ENCODE data around the gene CHRDL2.
"Not testable (repeated sequence)": the region's sequence is repeated elsewhere in the genome, so short reads cannot be mapped to it uniquely, and the experiment has no call there.

Gene CHRDL2

DNA sequence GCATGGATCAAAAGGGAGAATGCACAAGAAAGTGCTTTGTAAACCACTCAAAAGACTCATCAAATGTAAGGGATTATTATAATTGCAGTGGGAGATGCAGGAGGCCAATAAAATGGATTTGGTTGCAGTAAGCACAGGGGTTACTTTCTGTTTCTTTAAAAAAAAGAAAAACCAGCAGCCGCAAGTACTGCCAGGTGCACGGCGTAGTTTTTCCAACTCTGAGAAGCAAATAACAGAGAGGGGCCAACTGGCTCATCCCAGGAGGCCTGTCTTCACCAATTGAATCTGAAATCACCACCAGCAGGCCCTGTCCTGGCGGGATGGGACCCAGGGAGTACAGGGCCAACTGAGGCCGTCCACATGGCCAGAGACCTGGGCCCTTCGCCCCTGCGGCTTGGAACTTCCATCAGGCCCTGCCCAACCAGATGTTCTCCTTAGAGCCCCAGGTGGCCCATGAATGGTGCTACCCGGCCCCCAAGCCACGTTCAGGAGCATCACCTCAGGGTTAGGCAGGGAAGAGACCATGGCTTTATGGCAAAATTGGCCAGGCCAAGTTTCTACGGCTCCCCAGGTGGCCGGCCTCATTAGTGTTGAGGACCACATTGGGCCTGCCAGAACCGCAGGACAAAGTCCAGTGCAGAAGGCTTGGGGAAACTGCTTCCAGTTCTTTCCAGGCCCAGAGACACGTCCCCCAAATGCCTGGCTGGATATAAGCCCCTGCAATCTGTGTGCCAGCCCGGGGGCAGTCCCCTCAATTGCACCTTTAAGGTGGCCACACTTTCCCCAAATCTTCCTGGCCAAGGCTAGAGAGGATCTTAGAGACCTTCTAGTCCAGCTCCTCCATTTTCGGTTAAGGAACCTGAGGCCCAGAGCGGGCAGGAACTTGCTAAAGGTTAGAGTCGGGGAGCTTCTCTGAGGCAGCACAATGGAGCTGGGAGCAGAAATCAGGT is 61.7 kb downstream of the CHRDL2 start:
- Histone ChIP-seq H3K4me3 (no peak overlapping the region), H3K9ac (ENCODE audit: insufficient read length) (no peak overlapping the region), H3K27ac (no peak overlapping the region), H3K9me3 (ENCODE audit: low read depth, low read length) (no peaks in the 10 kb centered on the region), H3K36me3 (ENCODE audit: insufficient read depth, low read length) (no peaks in the 10 kb centered on the region)
- TF ChIP-seq POLR2AphosphoS5 (IDR thresholded peaks at IDR 0.05; ENCODE audit: borderline replicate concordance, low read depth, low read length) (no peak), FOXP2 (optimal IDR thresholded peaks at IDR 0.05; ENCODE audit: control extremely low read depth, extremely low read length, insufficient read depth) (no peak), EZH2 (IDR thresholded peaks at IDR 0.05) (no peak)
- DNase-seq (ENCODE audit: low read depth, low spot score), result no peak

DNA sequence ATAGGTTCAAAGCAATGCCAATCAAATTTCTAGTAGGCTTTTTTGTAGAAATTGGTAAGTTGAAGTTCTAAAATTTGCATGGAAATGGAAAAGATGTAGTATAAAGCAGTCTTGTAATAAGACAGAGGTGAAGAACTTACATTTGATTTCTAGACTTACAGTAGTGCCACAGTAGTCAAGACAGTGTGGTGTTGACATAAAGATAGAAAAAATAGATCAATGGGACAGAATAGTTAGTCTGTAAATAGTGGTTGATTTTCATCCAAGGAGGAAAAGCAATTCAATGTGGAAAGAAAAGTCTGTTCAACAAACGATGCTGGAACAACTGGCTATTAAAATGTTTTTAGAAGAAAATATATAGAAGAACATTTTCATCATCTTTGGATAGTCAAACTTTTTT is 67.9 kb downstream of the CHRDL2 start:
- no peak overlapping the region for H3K9ac ChIP-seq (ENCODE audit: insufficient read length)
- TF ChIP-seq POLR2AphosphoS5 (IDR thresholded peaks at IDR 0.05; ENCODE audit: borderline replicate concordance, low read depth, low read length), result no peak
- TF ChIP-seq FOXP2 (optimal IDR thresholded peaks at IDR 0.05; ENCODE audit: control extremely low read depth, extremely low read length, insufficient read depth), result no peak
- no peak for TF ChIP-seq EZH2 (IDR thresholded peaks at IDR 0.05)
- H3K9me3 ChIP-seq (ENCODE audit: low read depth, low read length), result no peaks in the 10 kb centered on the region
- H3K27ac ChIP-seq, result no peak overlapping the region
- no peak overlapping the region for H3K4me3 ChIP-seq
- peaks cover 6% of the 10 kb centered on the region; the same call in 1 of the 2 replicates for H3K36me3 ChIP-seq (ENCODE audit: insufficient read depth, low read length)
- no peak for DNase-seq (ENCODE audit: low read depth, low spot score)

DNA sequence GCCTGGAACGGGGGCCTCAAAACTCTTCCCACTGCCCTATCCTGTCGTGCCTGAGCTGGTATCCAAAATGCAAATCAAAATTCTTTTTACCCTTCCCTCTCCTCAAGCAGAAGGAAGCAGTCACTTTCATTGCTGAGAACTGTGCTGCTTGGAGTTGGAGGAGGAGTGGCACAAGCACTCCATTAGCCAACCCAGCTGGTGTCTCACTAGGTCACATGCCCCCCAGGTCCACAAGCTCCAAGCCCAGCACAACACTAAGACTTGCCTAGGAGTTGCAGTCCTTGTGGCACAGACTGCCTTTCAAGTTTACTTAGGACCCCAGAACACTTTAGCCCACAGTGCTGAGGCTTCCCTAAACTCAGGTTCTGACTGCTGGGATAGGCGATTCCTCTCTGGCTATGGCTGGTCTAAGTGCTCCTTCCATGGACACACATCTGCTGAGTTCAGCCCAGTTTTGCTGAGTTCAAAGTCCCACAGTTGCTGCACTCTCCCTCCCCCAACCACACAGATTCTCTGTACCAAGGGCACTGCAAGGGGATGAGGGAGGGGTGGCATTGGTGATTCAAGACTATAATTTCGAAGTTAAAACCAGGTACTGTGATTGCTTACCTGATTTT is 68.6 kb downstream of the CHRDL2 start:
- Histone ChIP-seq H3K9ac (ENCODE audit: insufficient read length) (no peak overlapping the region), H3K9me3 (ENCODE audit: low read depth, low read length) (no peaks in the 10 kb centered on the region), H3K27ac (no peak overlapping the region), H3K4me3 (no peak overlapping the region), H3K36me3 (ENCODE audit: insufficient read depth, low read length) (peaks cover 6% of the 10 kb centered on the region; the same call in 1 of the 2 replicates)
- TF ChIP-seq POLR2AphosphoS5 (IDR thresholded peaks at IDR 0.05; ENCODE audit: borderline replicate concordance, low read depth, low read length) (no peak), EZH2 (IDR thresholded peaks at IDR 0.05) (no peak), FOXP2 (optimal IDR thresholded peaks at IDR 0.05; ENCODE audit: control extremely low read depth, extremely low read length, insufficient read depth) (no peak)
- DNase-seq (ENCODE audit: low read depth, low spot score), result no peak

DNA sequence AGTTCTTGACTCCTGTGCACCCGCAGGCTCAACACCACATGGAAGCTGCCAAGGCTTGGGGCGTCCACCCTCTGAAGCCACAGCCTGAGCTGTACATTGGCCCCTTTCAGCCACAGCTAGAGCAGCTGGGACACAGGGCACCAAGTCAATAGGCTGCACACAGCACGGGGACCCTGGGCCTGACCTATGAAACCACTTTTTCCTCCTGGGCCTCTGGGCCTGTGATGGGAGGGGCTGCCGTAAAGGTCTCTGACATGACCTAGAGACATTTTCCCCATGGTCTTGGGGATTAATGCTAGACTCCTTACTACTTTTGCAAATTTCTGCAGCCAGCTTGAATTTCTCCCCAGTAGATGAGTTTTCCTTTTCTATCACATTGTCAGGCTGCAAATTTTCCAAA is 72.1 kb downstream of the CHRDL2 start:
- H3K9me3 ChIP-seq (ENCODE audit: low read depth, low read length); H3K9ac ChIP-seq (ENCODE audit: insufficient read length); DNase-seq (ENCODE audit: low read depth, low spot score); H3K27ac ChIP-seq; H3K4me3 ChIP-seq: not testable (repeated sequence)
- peaks cover 11% of the 10 kb centered on the region; the same call in 1 of the 2 replicates for H3K36me3 ChIP-seq (ENCODE audit: insufficient read depth, low read length)

DNA sequence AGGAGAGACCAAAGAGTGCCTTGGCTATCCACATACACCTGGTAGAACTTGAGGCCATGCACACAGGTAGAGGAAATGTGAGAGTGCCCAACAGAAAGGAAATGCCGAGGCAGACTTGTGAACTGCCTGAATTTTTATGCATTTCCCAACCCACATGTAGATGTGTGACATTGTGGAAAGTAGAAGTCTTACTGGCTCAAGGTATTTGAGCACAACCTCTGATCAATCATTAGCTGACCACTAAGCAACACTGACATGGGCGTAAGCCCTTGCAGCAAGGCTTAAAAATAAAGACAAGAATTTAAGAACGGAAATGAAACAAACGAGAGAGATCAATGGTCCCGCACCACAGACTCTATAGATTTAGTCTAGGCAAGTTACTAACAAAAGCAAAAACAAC is 76.2 kb downstream of the CHRDL2 start:
- H3K9me3 ChIP-seq (ENCODE audit: low read depth, low read length), result no peaks in the 10 kb centered on the region
- TF ChIP-seq EZH2 (IDR thresholded peaks at IDR 0.05) (no peak), POLR2AphosphoS5 (IDR thresholded peaks at IDR 0.05; ENCODE audit: borderline replicate concordance, low read depth, low read length) (no peak), FOXP2 (optimal IDR thresholded peaks at IDR 0.05; ENCODE audit: control extremely low read depth, extremely low read length, insufficient read depth) (no peak)
- no peak for DNase-seq (ENCODE audit: low read depth, low spot score)
- peaks cover 40% of the 10 kb centered on the region for H3K36me3 ChIP-seq (ENCODE audit: insufficient read depth, low read length)
- no peak overlapping the region for H3K9ac ChIP-seq (ENCODE audit: insufficient read length)
- no peak overlapping the region for H3K27ac ChIP-seq
- H3K4me3 ChIP-seq, result no peak overlapping the region

DNA sequence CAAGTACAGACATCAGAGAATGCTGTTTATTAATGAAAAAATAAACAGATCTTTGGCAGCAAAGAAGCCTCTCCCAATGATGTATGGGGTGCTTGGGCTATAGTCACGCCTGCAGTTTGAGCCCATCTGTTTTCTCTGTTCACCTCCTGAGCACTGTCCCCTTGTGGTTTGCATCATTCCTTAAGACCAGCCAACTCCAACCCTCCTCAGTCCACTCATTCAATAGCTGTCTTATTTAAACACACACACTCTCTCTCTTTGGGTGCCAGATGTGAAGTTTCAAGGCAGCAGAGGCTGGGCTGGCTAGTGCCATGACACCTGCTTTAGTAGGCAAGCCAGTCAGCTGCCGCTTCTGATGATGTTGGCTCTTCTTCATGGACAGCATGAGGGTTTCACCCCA is 80.7 kb downstream of the CHRDL2 start:
- Histone ChIP-seq H3K27ac (no peak overlapping the region), H3K9me3 (ENCODE audit: low read depth, low read length) (no peaks in the 10 kb centered on the region), H3K4me3 (no peak overlapping the region), H3K36me3 (ENCODE audit: insufficient read depth, low read length) (peaks cover 67% of the 10 kb centered on the region), H3K9ac (ENCODE audit: insufficient read length) (no peak overlapping the region)
- DNase-seq (ENCODE audit: low read depth, low spot score), result no peak
- TF ChIP-seq FOXP2 (optimal IDR thresholded peaks at IDR 0.05; ENCODE audit: control extremely low read depth, extremely low read length, insufficient read depth) (no peak), POLR2AphosphoS5 (IDR thresholded peaks at IDR 0.05; ENCODE audit: borderline replicate concordance, low read depth, low read length) (no peak), EZH2 (IDR thresholded peaks at IDR 0.05) (no peak)

DNA sequence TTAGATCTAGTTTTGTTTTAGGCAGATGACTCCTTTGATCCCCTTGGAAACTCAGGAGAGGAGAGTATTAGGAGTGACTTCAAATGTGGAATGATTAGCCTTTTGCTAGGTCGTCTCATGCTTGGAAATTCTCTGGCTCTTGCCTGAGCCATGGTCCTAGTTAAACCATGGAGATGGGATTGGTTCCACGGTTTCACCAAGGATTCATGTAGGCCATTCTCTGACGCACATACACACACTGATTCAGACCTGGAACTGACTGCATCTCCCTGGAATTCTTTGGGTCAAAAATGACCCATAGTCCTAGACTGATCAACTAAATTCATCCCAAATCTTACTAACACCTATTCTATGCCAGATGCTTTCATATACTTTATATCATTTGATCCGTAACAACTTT is 82.3 kb downstream of the CHRDL2 start:
- Histone ChIP-seq H3K27ac (no peak overlapping the region), H3K4me3 (no peak overlapping the region), H3K9me3 (ENCODE audit: low read depth, low read length) (no peaks in the 10 kb centered on the region), H3K36me3 (ENCODE audit: insufficient read depth, low read length) (peaks cover 77% of the 10 kb centered on the region), H3K9ac (ENCODE audit: insufficient read length) (no peak overlapping the region)
- no peak for DNase-seq (ENCODE audit: low read depth, low spot score)
- TF ChIP-seq POLR2AphosphoS5 (IDR thresholded peaks at IDR 0.05; ENCODE audit: borderline replicate concordance, low read depth, low read length) (no peak), FOXP2 (optimal IDR thresholded peaks at IDR 0.05; ENCODE audit: control extremely low read depth, extremely low read length, insufficient read depth) (no peak), EZH2 (IDR thresholded peaks at IDR 0.05) (no peak)

DNA sequence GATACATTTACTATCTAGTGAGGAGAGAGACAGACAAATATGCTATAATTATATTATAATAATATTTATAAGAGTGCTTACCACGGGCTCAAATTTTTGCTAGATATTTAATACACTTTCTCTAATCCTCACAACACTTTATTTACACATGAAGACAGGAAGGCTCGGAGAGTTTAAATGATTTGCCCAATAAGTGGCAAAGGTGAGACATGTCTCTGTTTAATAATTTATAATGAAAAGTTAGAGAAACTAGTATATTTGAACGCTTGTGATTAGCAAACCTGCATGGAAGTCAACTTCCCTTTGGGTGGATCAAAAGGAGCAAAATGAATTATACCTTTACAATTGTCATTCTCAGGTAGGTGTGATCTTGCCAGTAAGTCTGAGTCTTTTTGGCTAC is 83.4 kb downstream of the CHRDL2 start:
- Histone ChIP-seq H3K9me3 (ENCODE audit: low read depth, low read length) (no peaks in the 10 kb centered on the region), H3K4me3 (no peak overlapping the region), H3K27ac (no peak overlapping the region), H3K36me3 (ENCODE audit: insufficient read depth, low read length) (peaks cover 73% of the 10 kb centered on the region), H3K9ac (ENCODE audit: insufficient read length) (no peak overlapping the region)
- no peak for DNase-seq (ENCODE audit: low read depth, low spot score)
- TF ChIP-seq EZH2 (IDR thresholded peaks at IDR 0.05), result no peak
- no peak for TF ChIP-seq POLR2AphosphoS5 (IDR thresholded peaks at IDR 0.05; ENCODE audit: borderline replicate concordance, low read depth, low read length)
